Fibroblast of lung (primary cell): ENCODE results near the gene CAPSL.

Experiments used
- EZH2 ChIP-seq: IDR thresholded peaks from 2 replicates; pipeline ENCODE4 v1.5.1; 2012; ENCODE audit warnings: low read length, control low read depth, mild to moderate bottlenecking; ENCODE audit errors: missing control alignments
- TF ChIP-seq, protein P1 (sequence below), 2 donors: IDR thresholded peaks in 1 of 2; conservative IDR thresholded peaks in 1 of 2; 1 replicate in 1 of 2; 2 replicates in 1 of 2; pipeline ENCODE4 v1.5.1; 2011 to 2012; ENCODE audit warnings: low read length in 2 of 2, control low read depth in 1 of 2, inconsistent platforms in 1 of 2, low read depth in 1 of 2, mild to moderate bottlenecking in 1 of 2

DNA sequence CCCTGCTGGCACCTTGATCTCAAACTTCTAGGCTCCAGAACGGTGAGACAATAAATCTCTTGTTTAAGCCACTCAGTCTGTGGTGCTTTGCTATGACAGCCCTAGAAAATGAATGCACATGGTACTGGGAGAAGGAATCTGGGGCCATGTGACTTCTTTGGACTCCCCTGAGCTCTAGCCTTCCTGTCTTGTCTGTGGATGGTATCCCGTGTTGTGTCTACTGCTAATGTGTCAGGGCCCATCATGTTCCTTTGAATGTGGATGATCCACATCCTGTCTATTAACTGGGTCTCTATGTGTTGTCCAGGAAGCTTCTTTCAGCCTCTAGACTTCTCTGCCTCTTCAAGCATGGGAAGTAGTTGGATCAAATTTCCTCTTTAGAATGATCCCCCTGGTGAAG lies 56.7 kb downstream of the CAPSL start:
- TF ChIP-seq, protein P1, sequence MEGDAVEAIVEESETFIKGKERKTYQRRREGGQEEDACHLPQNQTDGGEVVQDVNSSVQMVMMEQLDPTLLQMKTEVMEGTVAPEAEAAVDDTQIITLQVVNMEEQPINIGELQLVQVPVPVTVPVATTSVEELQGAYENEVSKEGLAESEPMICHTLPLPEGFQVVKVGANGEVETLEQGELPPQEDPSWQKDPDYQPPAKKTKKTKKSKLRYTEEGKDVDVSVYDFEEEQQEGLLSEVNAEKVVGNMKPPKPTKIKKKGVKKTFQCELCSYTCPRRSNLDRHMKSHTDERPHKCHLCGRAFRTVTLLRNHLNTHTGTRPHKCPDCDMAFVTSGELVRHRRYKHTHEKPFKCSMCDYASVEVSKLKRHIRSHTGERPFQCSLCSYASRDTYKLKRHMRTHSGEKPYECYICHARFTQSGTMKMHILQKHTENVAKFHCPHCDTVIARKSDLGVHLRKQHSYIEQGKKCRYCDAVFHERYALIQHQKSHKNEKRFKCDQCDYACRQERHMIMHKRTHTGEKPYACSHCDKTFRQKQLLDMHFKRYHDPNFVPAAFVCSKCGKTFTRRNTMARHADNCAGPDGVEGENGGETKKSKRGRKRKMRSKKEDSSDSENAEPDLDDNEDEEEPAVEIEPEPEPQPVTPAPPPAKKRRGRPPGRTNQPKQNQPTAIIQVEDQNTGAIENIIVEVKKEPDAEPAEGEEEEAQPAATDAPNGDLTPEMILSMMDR (conservative IDR thresholded peaks at IDR 0.05 in 1 of 2, IDR thresholded peaks at IDR 0.05 in 1 of 2; ENCODE audit: low read depth in 1 of 2, low read length in 2 of 2): no peak
- TF ChIP-seq EZH2: no peak
